ENCODE data around the gene DNAL4.

The DNAL4 gene

DNA sequence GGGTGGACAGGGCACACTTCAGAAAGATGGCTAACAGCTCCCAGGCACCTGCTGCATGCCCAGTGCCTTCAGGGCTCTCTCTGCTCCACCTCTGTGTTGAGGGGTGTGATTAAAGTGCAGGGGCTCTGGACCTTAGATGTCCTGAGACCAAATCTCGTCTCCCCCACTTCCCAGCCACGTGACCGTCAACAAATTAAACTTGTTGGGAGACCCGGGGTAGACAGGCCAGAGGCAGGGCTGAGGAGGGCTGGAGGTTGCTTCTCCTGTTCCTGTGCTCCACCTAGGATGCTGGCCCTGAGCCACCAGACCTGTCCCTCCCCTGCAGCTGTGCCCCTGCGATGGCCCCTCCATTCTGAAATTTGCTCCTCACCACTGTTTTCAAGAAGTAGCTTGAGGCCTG, 32.9 kb upstream of the DNAL4 start:
- H3K4me3 ChIP-seq (ENCODE audit: low read depth in 1 of 2, low read length in 1 of 2): no peak overlapping the region
- no peaks in the 10 kb centered on the region for H3K36me3 ChIP-seq
- no peak overlapping the region for H3K27ac ChIP-seq
- H3K4me1 ChIP-seq (ENCODE audit: control insufficient read depth in 1 of 2, insufficient read depth in 1 of 2, low read depth in 1 of 2, low read length in 1 of 2): no peaks in the 10 kb centered on the region
- H3K27me3 ChIP-seq: no peaks in the 10 kb centered on the region
- H3K9me3 ChIP-seq: no peaks in the 10 kb centered on the region
- no peak for TF ChIP-seq CTCF (IDR thresholded peaks at IDR 0.05)

- no peaks in the 10 kb centered on the region for H3K27me3 ChIP-seq
- H3K27ac ChIP-seq: no peak overlapping the region
- H3K36me3 ChIP-seq: no peaks in the 10 kb centered on the region
- H3K4me3 ChIP-seq (ENCODE audit: low read depth in 1 of 2, low read length in 1 of 2): no peak overlapping the region
- no peaks in the 10 kb centered on the region for H3K9me3 ChIP-seq
- no peak for TF ChIP-seq CTCF (IDR thresholded peaks at IDR 0.05)
- H3K4me1 ChIP-seq (ENCODE audit: control insufficient read depth in 1 of 2, insufficient read depth in 1 of 2, low read depth in 1 of 2, low read length in 1 of 2): no peaks in the 10 kb centered on the region
Measured at GRCh38 chr22:38826386-38826785, 32.4 kb upstream of the DNAL4 start.

GRCh38 chr22:38824585-38824984, 30.6 kb upstream of the DNAL4 start:
- no peak for TF ChIP-seq CTCF (IDR thresholded peaks at IDR 0.05)
- Histone ChIP-seq H3K27ac (no peak overlapping the region), H3K36me3 (no peaks in the 10 kb centered on the region), H3K27me3 (no peaks in the 10 kb centered on the region), H3K4me3 (ENCODE audit: low read depth in 1 of 2, low read length in 1 of 2) (no peak overlapping the region), H3K9me3 (no peaks in the 10 kb centered on the region), H3K4me1 (ENCODE audit: control insufficient read depth in 1 of 2, insufficient read depth in 1 of 2, low read depth in 1 of 2, low read length in 1 of 2) (no peaks in the 10 kb centered on the region)

GRCh38 chr22:38823637-38824036, 29.7 kb upstream of the DNAL4 start:
- Histone ChIP-seq H3K27ac (no peak overlapping the region), H3K4me1 (ENCODE audit: control insufficient read depth in 1 of 2, insufficient read depth in 1 of 2, low read depth in 1 of 2, low read length in 1 of 2) (no peaks in the 10 kb centered on the region), H3K27me3 (no peaks in the 10 kb centered on the region), H3K9me3 (no peaks in the 10 kb centered on the region), H3K4me3 (ENCODE audit: low read depth in 1 of 2, low read length in 1 of 2) (no peak overlapping the region), H3K36me3 (no peaks in the 10 kb centered on the region)
- TF ChIP-seq CTCF (IDR thresholded peaks at IDR 0.05): no peak

- H3K4me3 ChIP-seq (ENCODE audit: low read depth in 1 of 2, low read length in 1 of 2): no peak overlapping the region
- no peaks in the 10 kb centered on the region for H3K9me3 ChIP-seq
- peaks cover 2% of the 10 kb centered on the region for H3K27me3 ChIP-seq
- TF ChIP-seq CTCF (IDR thresholded peaks at IDR 0.05): no peak
- H3K36me3 ChIP-seq: no peaks in the 10 kb centered on the region
- no peak overlapping the region for H3K27ac ChIP-seq
- no peaks in the 10 kb centered on the region for H3K4me1 ChIP-seq (ENCODE audit: control insufficient read depth in 1 of 2, insufficient read depth in 1 of 2, low read depth in 1 of 2, low read length in 1 of 2)
Measured at GRCh38 chr22:38823076-38823475, 29.1 kb upstream of the DNAL4 start.

DNA sequence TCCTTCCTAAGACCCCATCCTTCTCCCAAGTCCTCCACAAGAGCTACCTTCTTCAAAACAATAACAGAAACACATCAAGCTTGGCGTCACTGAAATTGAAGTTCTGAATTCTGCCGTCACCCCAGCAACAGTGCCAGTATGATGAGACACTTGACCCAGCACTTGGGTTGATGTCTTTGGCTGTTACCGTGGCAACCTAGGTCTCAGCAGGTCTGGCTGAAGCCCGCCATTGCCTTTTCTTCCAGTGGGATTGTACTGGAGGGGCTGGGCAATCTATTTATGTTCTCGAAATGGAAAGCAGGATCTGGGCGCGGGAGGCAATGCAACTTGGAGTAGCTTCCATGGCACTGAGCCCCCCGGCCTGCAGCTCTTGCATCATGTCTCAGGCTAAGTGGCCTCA, 26.1 kb upstream of the DNAL4 start:
- Histone ChIP-seq H3K27me3 (peaks cover 22% of the 10 kb centered on the region), H3K4me1 (ENCODE audit: control insufficient read depth in 1 of 2, insufficient read depth in 1 of 2, low read depth in 1 of 2, low read length in 1 of 2) (no peaks in the 10 kb centered on the region), H3K9me3 (no peaks in the 10 kb centered on the region), H3K36me3 (no peaks in the 10 kb centered on the region), H3K27ac (no peak overlapping the region), H3K4me3 (ENCODE audit: low read depth in 1 of 2, low read length in 1 of 2) (no peak overlapping the region)
- no peak for TF ChIP-seq CTCF (IDR thresholded peaks at IDR 0.05)

Measured in neutrophil (primary cell).